KOPT-K1 (cell line): ENCODE results near the gene SHISA9.

Experiments used
- H3K27ac ChIP-seq: fragments of 200-600 bp; sonication (generic); 2 replicates; pipeline ENCODE4 v1.5.1; 2016; ENCODE audit warnings: antibody characterized with exemption, mild to moderate bottlenecking, low read depth, low read length; ENCODE audit not compliant: poor library complexity, severe bottlenecking
- H3K36me3 ChIP-seq: fragments of 200-600 bp; sonication (generic); 2 replicates; pipeline ENCODE4 v1.5.1; 2017; ENCODE audit warnings: antibody characterized with exemption, mild to moderate bottlenecking, low read length, moderate library complexity; ENCODE audit not compliant: insufficient read depth
- H3K9me3 ChIP-seq: fragments of 200-600 bp; sonication (generic); 2 replicates; pipeline ENCODE4 v1.5.1; 2017; ENCODE audit warnings: antibody characterized with exemption, low read length, mild to moderate bottlenecking; ENCODE audit not compliant: insufficient read depth, poor library complexity, severe bottlenecking

The SHISA9 gene

GRCh38 chr16:12881740-12882139, 19.7 kb upstream of the SHISA9 start:
- no peaks in the 10 kb centered on the region for H3K36me3 ChIP-seq
- no peak overlapping the region for H3K27ac ChIP-seq
- peaks cover 3% of the 10 kb centered on the region for H3K9me3 ChIP-seq

- no peak overlapping the region for H3K27ac ChIP-seq
- H3K36me3 ChIP-seq: no peaks in the 10 kb centered on the region
- H3K9me3 ChIP-seq: peaks cover 3% of the 10 kb centered on the region
These were observed 15.7 kb upstream of the SHISA9 start for GRCh38 chr16:12885742-12886141.

- H3K36me3 ChIP-seq: no peaks in the 10 kb centered on the region
- no peaks in the 10 kb centered on the region for H3K9me3 ChIP-seq
- H3K27ac ChIP-seq: no peak overlapping the region
These were observed 9.6 kb upstream of the SHISA9 start for GRCh38 chr16:12891836-12892235.

- Histone ChIP-seq H3K27ac (no peak overlapping the region), H3K9me3 (no peaks in the 10 kb centered on the region), H3K36me3 (no peaks in the 10 kb centered on the region)
These were observed 8.2 kb upstream of the SHISA9 start for GRCh38 chr16:12893050-12893750.

GRCh38 chr16:12896562-12896961, 4.8 kb upstream of the SHISA9 start:
- Histone ChIP-seq H3K9me3 (no peaks in the 10 kb centered on the region), H3K36me3 (no peaks in the 10 kb centered on the region), H3K27ac (no peak overlapping the region)

- H3K27ac ChIP-seq: no peak overlapping the region
- no peaks in the 10 kb centered on the region for H3K36me3 ChIP-seq
- no peaks in the 10 kb centered on the region for H3K9me3 ChIP-seq
These were observed 2.8 kb upstream of the SHISA9 start for GRCh38 chr16:12898551-12898950.

- Histone ChIP-seq H3K9me3 (no peaks in the 10 kb centered on the region), H3K36me3 (no peaks in the 10 kb centered on the region), H3K27ac (no peak overlapping the region)
These were observed 1.8 kb upstream of the SHISA9 start for GRCh38 chr16:12899529-12900143.

- no peak overlapping the region for H3K27ac ChIP-seq
- H3K9me3 ChIP-seq: no peaks in the 10 kb centered on the region
- H3K36me3 ChIP-seq: no peaks in the 10 kb centered on the region
These were observed 1.2 kb upstream of the SHISA9 start for GRCh38 chr16:12900156-12900555.

GRCh38 chr16:12900599-12901203, 697 bp upstream of the SHISA9 start:
- no peak overlapping the region for H3K27ac ChIP-seq
- no peaks in the 10 kb centered on the region for H3K36me3 ChIP-seq
- no peaks in the 10 kb centered on the region for H3K9me3 ChIP-seq

GRCh38 chr16:12901204-12901596, 198 bp upstream of the SHISA9 start:
- Histone ChIP-seq H3K9me3 (no peaks in the 10 kb centered on the region), H3K27ac (no peak overlapping the region), H3K36me3 (no peaks in the 10 kb centered on the region)

- Histone ChIP-seq H3K36me3 (no peaks in the 10 kb centered on the region), H3K27ac (no peak overlapping the region), H3K9me3 (no peaks in the 10 kb centered on the region)
These were observed 1.3 kb downstream of the SHISA9 start for GRCh38 chr16:12902511-12903372.

- H3K9me3 ChIP-seq: no peaks in the 10 kb centered on the region
These were observed 2.3 kb downstream of the SHISA9 start for GRCh38 chr16:12903407-12904328.

GRCh38 chr16:12904329-12904671, 2.9 kb downstream of the SHISA9 start:
- Histone ChIP-seq H3K36me3 (no peaks in the 10 kb centered on the region), H3K9me3 (no peaks in the 10 kb centered on the region), H3K27ac (no peak overlapping the region)

More at GRCh38 chr16:12903407-12904328, 2.3 kb downstream of the SHISA9 start:
- Histone ChIP-seq H3K27ac (no peak overlapping the region), H3K36me3 (no peaks in the 10 kb centered on the region)

- no peak overlapping the region for H3K27ac ChIP-seq
- H3K36me3 ChIP-seq: no peaks in the 10 kb centered on the region
- H3K9me3 ChIP-seq: peaks cover 3% of the 10 kb centered on the region
These were observed 4.9 kb downstream of the SHISA9 start for GRCh38 chr16:12906271-12906670.
